ENCODE data around the gene SYPL2.

Gene SYPL2

GRCh38 chr1:109484519-109484975 is 18.2 kb downstream of the SYPL2 start:
- peaks cover 14% of the 10 kb centered on the region for H3K79me2 ChIP-seq (ENCODE audit: control insufficient read depth, low read length)
- H3K4me2 ChIP-seq (ENCODE audit: low read length) = peak overlapping the region; percentile 99
- peaks cover 16% of the 10 kb centered on the region for H3K27me3 ChIP-seq (ENCODE audit: control insufficient read depth, low read length)
- no peaks in the 10 kb centered on the region for H3K9me2 ChIP-seq (replicated peaks; ENCODE audit: control insufficient read depth, low read length)
- peaks cover 23% of the 10 kb centered on the region for H3K4me1 ChIP-seq (ENCODE audit: control insufficient read depth, low read length)
- peak overlapping the region; percentile 48 for H3K27ac ChIP-seq (ENCODE audit: low read depth, low read length)
- H3K9me3 ChIP-seq (ENCODE audit: control insufficient read depth, insufficient read depth, low read length) = no peaks in the 10 kb centered on the region
- TF ChIP-seq EZH2phosphoT487 (IDR thresholded peaks at IDR 0.05; ENCODE audit: borderline replicate concordance, low read length) (no peak), CTCF (IDR thresholded peaks at IDR 0.05; ENCODE audit: low read depth, low read length, poor library complexity, severe bottlenecking) (no peak)
- H3K36me3 ChIP-seq (ENCODE audit: control insufficient read depth, low read length) = peaks cover 18% of the 10 kb centered on the region; the same call in 1 of the 2 replicates
- H4K20me1 ChIP-seq (ENCODE audit: control insufficient read depth, insufficient read depth, low read depth, low read length) = no peaks in the 10 kb centered on the region
- peak overlapping the region; percentile 93 for H3K4me3 ChIP-seq (ENCODE audit: low read length)
- H3F3A ChIP-seq (ENCODE audit: control insufficient read depth, insufficient read depth) = no peaks in the 10 kb centered on the region

GRCh38 chr1:109485001-109485400 is 18.7 kb downstream of the SYPL2 start:
- H3K36me3 ChIP-seq (ENCODE audit: control insufficient read depth, low read length) = peaks cover 18% of the 10 kb centered on the region; the same call in 1 of the 2 replicates
- H3K27me3 ChIP-seq (ENCODE audit: control insufficient read depth, low read length) = peaks cover 15% of the 10 kb centered on the region
- TF ChIP-seq CTCF (IDR thresholded peaks at IDR 0.05; ENCODE audit: low read depth, low read length, poor library complexity, severe bottlenecking) (no peak), EZH2phosphoT487 (IDR thresholded peaks at IDR 0.05; ENCODE audit: borderline replicate concordance, low read length) (no peak)
- H3K27ac ChIP-seq (ENCODE audit: low read depth, low read length) = peak overlapping the region; percentile 48
- peaks cover 23% of the 10 kb centered on the region for H3K4me1 ChIP-seq (ENCODE audit: control insufficient read depth, low read length)
- peaks cover 14% of the 10 kb centered on the region for H3K79me2 ChIP-seq (ENCODE audit: control insufficient read depth, low read length)
- no peaks in the 10 kb centered on the region for H4K20me1 ChIP-seq (ENCODE audit: control insufficient read depth, insufficient read depth, low read depth, low read length)
- peak overlapping the region; percentile 93 for H3K4me3 ChIP-seq (ENCODE audit: low read length)
- no peaks in the 10 kb centered on the region for H3K9me3 ChIP-seq (ENCODE audit: control insufficient read depth, insufficient read depth, low read length)
- no peaks in the 10 kb centered on the region for H3F3A ChIP-seq (ENCODE audit: control insufficient read depth, insufficient read depth)
- peak overlapping the region; percentile 99 for H3K4me2 ChIP-seq (ENCODE audit: low read length)
- no peaks in the 10 kb centered on the region for H3K9me2 ChIP-seq (replicated peaks; ENCODE audit: control insufficient read depth, low read length)

GRCh38 chr1:109487261-109487660 is 20.9 kb downstream of the SYPL2 start:
- Histone ChIP-seq H3F3A (ENCODE audit: control insufficient read depth, insufficient read depth) (no peaks in the 10 kb centered on the region), H3K4me1 (ENCODE audit: control insufficient read depth, low read length) (peaks cover 23% of the 10 kb centered on the region), H3K4me3 (ENCODE audit: low read length) (no peak overlapping the region), H3K4me2 (ENCODE audit: low read length) (no peak overlapping the region), H3K79me2 (ENCODE audit: control insufficient read depth, low read length) (peaks cover 14% of the 10 kb centered on the region), H3K9me2 (replicated peaks; ENCODE audit: control insufficient read depth, low read length) (no peaks in the 10 kb centered on the region), H3K9me3 (ENCODE audit: control insufficient read depth, insufficient read depth, low read length) (no peaks in the 10 kb centered on the region), H3K27ac (ENCODE audit: low read depth, low read length) (no peak overlapping the region), H4K20me1 (ENCODE audit: control insufficient read depth, insufficient read depth, low read depth, low read length) (no peaks in the 10 kb centered on the region), H3K27me3 (ENCODE audit: control insufficient read depth, low read length) (peaks cover 6% of the 10 kb centered on the region), H3K36me3 (ENCODE audit: control insufficient read depth, low read length) (peaks cover 21% of the 10 kb centered on the region)
- no peak for TF ChIP-seq EZH2phosphoT487 (IDR thresholded peaks at IDR 0.05; ENCODE audit: borderline replicate concordance, low read length)
- no peak for TF ChIP-seq CTCF (IDR thresholded peaks at IDR 0.05; ENCODE audit: low read depth, low read length, poor library complexity, severe bottlenecking)
